Nephron (organoid): ENCODE measurements around the gene PLD5.
"Not testable (repeated sequence)": the region's sequence is repeated elsewhere in the genome, so short reads cannot be mapped to it uniquely, and the experiment has no call there.

Source experiments
- H3K27ac Mint-ChIP-seq, 3 experiments: 2 replicates each; pipeline ENCODE4 v1.8.0; 2020; ENCODE audit warnings: mixed read lengths in 3 of 3, mild to moderate bottlenecking in 2 of 3, moderate library complexity in 1 of 3
- H3K27me3 Mint-ChIP-seq: 2 replicates; pipeline ENCODE4 v1.8.0; 2021; ENCODE audit warnings: low read depth, mild to moderate bottlenecking, moderate library complexity, mixed read lengths
- H3K36me3 Mint-ChIP-seq: 2 replicates; pipeline ENCODE4 v1.8.0; 2020; ENCODE audit warnings: low read depth, mixed read lengths
- H3K4me1 Mint-ChIP-seq: 2 replicates; pipeline ENCODE4 v1.8.0; 2020; ENCODE audit warnings: mixed read lengths
- H3K4me3 Mint-ChIP-seq, 3 experiments: 2 replicates each; pipeline ENCODE4 v1.8.0; 2020; ENCODE audit warnings: mild to moderate bottlenecking in 3 of 3, mixed read lengths in 3 of 3, moderate library complexity in 2 of 3
- H3K9me3 Mint-ChIP-seq: 2 replicates; pipeline ENCODE4 v1.8.0; 2020; ENCODE audit warnings: mixed read lengths
- CTCF ChIP-seq, 3 experiments: fragments of 200-600 bp; sonication (generic); IDR thresholded peaks; one replicate each; pipeline ENCODE4 v1.5.0; 2021; ENCODE audit warnings: antibody characterized with exemption in 3 of 3; ENCODE audit not compliant: unreplicated experiment in 3 of 3

Gene PLD5

GRCh38 chr1:242187816-242188215 is 336.7 kb downstream of the PLD5 start:
- peaks cover 47% of the 10 kb centered on the region for H3K4me1 Mint-ChIP-seq
- H3K27me3 Mint-ChIP-seq: peaks cover 9% of the 10 kb centered on the region
- TF ChIP-seq CTCF (IDR thresholded peaks at IDR 0.05; ENCODE audit: unreplicated experiment in 3 of 3): no peak
- H3K4me3 Mint-ChIP-seq: no peak overlapping the region
- no peak overlapping the region for H3K27ac Mint-ChIP-seq
- no peaks in the 10 kb centered on the region for H3K36me3 Mint-ChIP-seq
- H3K9me3 Mint-ChIP-seq: no peaks in the 10 kb centered on the region

GRCh38 chr1:242187171-242187570 is 337.3 kb downstream of the PLD5 start:
- H3K4me1 Mint-ChIP-seq: peaks cover 40% of the 10 kb centered on the region
- H3K36me3 Mint-ChIP-seq: no peaks in the 10 kb centered on the region
- H3K9me3 Mint-ChIP-seq: no peaks in the 10 kb centered on the region
- no peak for TF ChIP-seq CTCF (IDR thresholded peaks at IDR 0.05; ENCODE audit: unreplicated experiment in 3 of 3)
- H3K27ac Mint-ChIP-seq: no peak overlapping the region
- H3K27me3 Mint-ChIP-seq: peaks cover 9% of the 10 kb centered on the region
- H3K4me3 Mint-ChIP-seq: no peak overlapping the region

- H3K4me1 Mint-ChIP-seq: peaks cover 35% of the 10 kb centered on the region
- H3K4me3 Mint-ChIP-seq: peak overlapping the region in 1 of 3 experiments; percentile 25
- H3K27me3 Mint-ChIP-seq: peaks cover 9% of the 10 kb centered on the region
- TF ChIP-seq CTCF (IDR thresholded peaks at IDR 0.05; ENCODE audit: unreplicated experiment in 3 of 3): no peak
- no peaks in the 10 kb centered on the region for H3K36me3 Mint-ChIP-seq
- H3K27ac Mint-ChIP-seq: no peak overlapping the region
- H3K9me3 Mint-ChIP-seq: no peaks in the 10 kb centered on the region
These were observed 338.8 kb downstream of the PLD5 start for GRCh38 chr1:242185731-242186130.

GRCh38 chr1:242184955-242185354 is 339.5 kb downstream of the PLD5 start:
- Mint-ChIP-seq H3K27me3 (peaks cover 9% of the 10 kb centered on the region), H3K4me3 (peak overlapping the region in 1 of 3 experiments; percentile 45), H3K4me1 (peaks cover 33% of the 10 kb centered on the region)

GRCh38 chr1:242179767-242180166 is 344.7 kb downstream of the PLD5 start:
- H3K4me3 Mint-ChIP-seq, H3K36me3 Mint-ChIP-seq, H3K4me1 Mint-ChIP-seq, H3K27ac Mint-ChIP-seq, H3K27me3 Mint-ChIP-seq: not testable (repeated sequence)
- peaks cover 11% of the 10 kb centered on the region for H3K9me3 Mint-ChIP-seq

More at GRCh38 chr1:242184955-242185354, 339.5 kb downstream of the PLD5 start:
- Mint-ChIP-seq H3K36me3 (no peaks in the 10 kb centered on the region), H3K9me3 (no peaks in the 10 kb centered on the region), H3K27ac (peak overlapping the region; percentile 18 to 35 (median 30))
- no peak for TF ChIP-seq CTCF (IDR thresholded peaks at IDR 0.05; ENCODE audit: unreplicated experiment in 3 of 3)

- H3K9me3 Mint-ChIP-seq: peaks cover 11% of the 10 kb centered on the region
- H3K36me3 Mint-ChIP-seq: no peaks in the 10 kb centered on the region
- no peaks in the 10 kb centered on the region for H3K27me3 Mint-ChIP-seq
- no peak for TF ChIP-seq CTCF (IDR thresholded peaks at IDR 0.05; ENCODE audit: unreplicated experiment in 3 of 3)
- no peak overlapping the region for H3K27ac Mint-ChIP-seq
- no peak overlapping the region for H3K4me3 Mint-ChIP-seq
- peaks cover 5% of the 10 kb centered on the region for H3K4me1 Mint-ChIP-seq
These were observed 345.4 kb downstream of the PLD5 start for GRCh38 chr1:242178924-242179708.
